ENCODE measurements around the gene CCDC102A. TPM values are rescaled to one million over a fixed set of nuclear protein-coding genes. Genes with fewer than 3 reads are reported as not detected.

Gene CCDC102A
- total RNA-seq, 1 donor from 2014 or later = 5.5 TPM

DNA sequence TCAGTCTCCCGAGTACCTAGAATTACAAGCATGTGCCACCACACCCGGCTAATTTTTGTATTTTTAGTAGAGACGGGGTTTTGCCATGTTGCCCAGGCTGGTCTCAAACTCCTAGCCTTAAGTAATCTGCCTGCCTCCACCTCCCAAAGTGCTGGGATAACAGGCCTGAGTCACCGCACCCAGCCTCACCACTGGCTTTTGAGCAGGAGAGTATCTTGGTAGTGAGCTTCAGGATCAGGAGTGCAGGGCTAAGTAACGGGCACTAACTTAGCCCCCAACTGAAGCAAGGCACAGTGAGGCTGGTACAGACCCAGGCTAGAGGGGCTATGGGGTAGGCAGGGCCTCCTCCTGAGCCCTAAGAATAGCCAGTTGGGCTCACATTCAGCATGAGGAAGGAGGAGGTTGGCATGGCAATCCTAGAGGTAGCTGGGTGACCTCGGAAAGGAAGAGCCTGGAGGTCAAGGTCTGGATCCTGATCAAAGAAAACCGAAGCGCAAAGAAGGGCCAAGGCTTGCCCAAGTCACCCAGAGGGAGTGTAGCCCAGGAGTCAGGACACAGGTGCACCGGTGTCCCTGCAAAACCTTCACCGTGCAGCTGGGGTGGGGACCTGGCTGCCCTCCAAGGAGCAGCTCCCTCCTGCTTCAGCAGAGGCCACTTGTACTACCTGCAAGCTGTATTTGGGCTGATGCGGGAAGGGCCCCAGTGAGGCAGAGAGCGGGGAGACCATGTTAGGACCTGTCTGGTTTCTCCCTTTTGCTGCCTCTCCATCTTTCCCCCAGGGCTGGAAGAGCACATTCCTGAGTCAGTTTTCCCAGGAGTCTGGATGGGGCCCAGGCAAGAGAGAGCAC, 4.8 kb upstream of the CCDC102A start:
- DNase-seq (ENCODE audit: low spot score) = peak; percentile 56
- intact Hi-C loops (cut with DNase I) = no loop called here

DNA sequence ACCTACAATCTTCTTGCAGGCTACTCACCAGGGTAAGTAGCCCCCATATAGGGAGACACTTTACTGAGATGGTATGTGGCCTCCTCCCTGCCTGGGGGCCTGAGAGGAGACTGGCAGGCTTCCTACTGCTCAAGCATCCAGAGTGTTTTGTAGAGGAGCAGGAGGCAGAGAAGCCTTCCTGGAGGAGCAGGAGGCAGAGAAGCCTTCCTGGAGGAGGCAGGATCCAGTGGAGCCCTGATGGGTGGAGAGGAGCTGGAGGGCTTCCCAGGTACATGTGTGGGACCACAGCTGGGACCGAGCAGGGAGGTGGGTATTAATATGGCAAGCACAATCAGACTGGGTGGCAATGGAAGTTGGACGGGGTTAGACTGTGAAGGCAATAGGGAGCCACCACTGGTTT, 4.0 kb upstream of the CCDC102A start:
- DNase-seq (ENCODE audit: low spot score) = peak; percentile 15
- intact Hi-C loops (cut with DNase I) = no loop called here

DNA sequence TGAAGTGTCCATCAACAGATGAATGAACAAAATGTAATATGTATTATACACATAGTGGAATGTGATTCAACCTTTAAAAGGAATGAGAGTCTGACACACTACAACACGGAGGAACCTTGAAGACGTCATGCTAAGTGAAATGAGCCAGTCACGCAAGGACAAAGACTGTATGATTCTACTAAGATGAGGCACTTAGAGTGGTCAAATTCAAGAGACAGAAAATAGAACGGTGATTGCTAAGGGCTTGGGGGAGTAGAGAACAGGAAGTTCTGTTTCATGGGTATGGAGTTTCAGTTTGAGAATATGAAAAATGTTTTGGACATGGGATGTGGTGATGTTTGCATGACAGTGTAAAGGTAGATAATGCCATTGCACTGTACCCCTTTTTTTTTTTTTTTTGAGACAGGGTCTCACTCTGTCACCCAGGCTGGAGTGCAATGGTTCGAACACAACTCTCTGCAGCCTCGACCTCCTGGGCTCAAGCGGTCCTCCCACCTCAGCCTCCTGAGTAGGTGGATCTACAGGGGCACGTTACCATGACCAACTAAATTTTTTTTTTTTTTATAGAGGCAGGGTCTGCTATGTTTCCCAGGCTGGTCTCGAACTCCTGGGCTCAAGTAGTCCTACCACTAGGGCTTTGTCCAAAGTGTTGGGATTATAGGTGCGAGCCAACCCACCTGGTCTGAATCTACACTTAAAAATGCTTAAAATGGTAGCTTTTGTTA, 2.9 kb upstream of the CCDC102A start:
- peak; percentile 12 for DNase-seq (ENCODE audit: low spot score)
- intact Hi-C loops (cut with DNase I) = loop anchor here (5.0 kb wide), 1 partner anchor 77 kb away; the partner anchor contains the start of gene POLR2C

DNA sequence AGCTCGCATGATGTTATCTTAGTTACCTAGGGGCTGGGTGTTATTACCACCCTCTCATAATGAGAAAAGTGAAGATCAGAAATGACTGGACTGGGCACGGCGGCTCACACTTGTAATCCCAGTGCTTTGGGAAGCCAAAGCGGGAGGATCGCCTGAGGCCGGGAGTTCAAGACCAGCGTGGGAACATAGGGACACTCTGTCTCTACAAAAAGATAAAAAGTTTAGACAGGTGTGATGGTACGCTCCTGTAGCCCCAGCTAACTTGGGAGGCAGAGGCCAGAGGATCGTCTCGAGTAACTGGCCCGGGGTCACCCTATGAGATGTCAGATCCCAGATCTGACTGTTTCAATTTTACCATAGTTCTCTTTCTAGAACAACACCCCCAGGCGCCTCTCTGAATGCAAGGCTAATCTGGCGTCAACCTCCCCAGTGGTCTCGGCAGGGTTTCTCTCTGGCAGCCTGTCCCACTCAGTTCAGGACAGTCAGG, 1.9 kb upstream of the CCDC102A start:
- DNase-seq (ENCODE audit: low spot score) = peak; percentile 62
- intact Hi-C loops (cut with DNase I) = loop anchor here (5.0 kb wide), 1 partner anchor 76 kb away; the partner anchor contains the start of gene POLR2C

DNA sequence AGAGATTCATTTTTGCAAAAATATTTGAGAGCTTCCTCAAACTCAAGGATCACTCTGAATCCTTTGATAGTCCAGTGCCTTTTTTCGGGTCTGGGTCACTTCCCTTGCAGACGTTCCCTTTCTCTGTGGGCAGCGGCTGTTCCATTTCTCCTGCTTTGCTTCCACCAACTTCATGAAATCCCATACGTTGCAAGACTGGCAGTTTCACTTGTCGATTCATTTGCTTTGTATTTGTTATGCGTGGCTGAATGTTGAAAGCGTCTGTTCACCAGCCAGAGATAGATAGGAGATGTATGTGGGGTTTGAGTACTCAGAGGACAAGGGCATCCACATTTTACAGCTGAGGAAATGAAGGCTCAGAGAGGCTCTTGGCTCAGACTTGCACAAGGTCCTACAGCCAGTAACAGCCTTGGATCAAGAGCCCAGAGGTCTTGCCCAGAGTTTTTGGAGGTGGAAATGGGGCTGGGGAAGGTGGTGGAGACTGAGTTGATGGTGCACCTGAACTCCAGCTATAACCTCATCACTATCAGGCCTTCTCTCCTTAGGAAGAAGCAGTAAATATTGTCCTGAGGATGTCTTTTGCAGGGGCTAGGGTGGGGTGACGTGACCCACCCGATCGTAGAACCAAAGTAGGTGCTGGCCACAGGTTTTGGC, 1.3 kb upstream of the CCDC102A start:
- intact Hi-C loops (cut with DNase I) = loop anchor here (5.0 kb wide), 1 partner anchor 75 kb away; the partner anchor contains the start of gene POLR2C

DNA sequence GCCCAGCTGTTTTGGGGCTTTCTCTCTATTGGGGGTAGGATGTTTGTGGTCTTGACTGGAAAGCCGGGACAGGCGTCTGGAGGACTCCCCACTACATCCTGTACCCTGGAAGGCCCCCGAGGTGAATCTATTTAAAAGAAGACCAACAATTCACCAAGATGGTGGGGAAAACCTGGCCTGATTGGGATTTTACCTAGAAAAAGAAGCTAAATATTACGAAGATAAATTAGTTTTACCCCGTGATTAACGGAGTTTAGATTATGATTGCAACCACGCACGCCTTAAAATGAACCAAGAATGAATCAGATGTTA, 779 bp upstream of the CCDC102A start:
- no peak for DNase-seq (ENCODE audit: low spot score)
- intact Hi-C loops (cut with DNase I) = loop anchor here (5.0 kb wide), 1 partner anchor 75 kb away; the partner anchor contains the start of gene POLR2C

More for the DNA sequence above, 1.3 kb upstream of the CCDC102A start:
- peak; percentile 47 for DNase-seq (ENCODE audit: low spot score)

DNA sequence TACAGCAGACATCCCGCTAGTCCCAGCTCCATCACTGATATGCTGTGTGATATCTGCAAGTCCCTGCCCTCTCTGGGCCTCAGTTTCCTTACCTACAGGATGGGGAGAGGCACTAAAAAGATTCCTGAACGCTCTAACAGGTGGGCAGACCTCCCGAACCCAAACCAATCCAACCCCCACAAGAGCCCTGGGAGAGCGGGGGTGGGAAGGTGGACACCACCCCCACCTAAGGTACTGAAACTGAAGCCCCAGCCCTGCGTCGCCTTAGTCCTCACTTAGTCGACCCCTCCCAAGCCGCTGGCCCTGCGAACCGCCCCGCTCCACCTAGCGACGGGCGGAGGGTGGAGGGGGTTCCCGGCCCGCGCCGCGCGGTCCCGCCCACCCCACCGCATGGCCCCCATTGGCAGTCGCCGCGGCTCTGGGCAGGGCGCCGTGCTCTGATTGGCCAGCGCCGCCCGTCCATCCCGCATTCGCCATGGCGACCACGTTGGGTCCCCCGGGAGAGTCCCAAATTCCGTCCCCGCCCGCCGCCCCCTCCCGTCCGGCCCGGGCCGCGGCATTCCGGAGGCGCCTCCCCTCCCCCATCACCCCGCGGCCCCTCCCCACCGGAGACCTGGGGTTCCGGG, 578 bp downstream of the CCDC102A start:
- intact Hi-C loops (cut with DNase I) = loop anchor here (5.0 kb wide), 1 partner anchor 73 kb away; the partner anchor contains the start of gene POLR2C
- DNase-seq (ENCODE audit: low spot score) = peak; percentile 96

DNA sequence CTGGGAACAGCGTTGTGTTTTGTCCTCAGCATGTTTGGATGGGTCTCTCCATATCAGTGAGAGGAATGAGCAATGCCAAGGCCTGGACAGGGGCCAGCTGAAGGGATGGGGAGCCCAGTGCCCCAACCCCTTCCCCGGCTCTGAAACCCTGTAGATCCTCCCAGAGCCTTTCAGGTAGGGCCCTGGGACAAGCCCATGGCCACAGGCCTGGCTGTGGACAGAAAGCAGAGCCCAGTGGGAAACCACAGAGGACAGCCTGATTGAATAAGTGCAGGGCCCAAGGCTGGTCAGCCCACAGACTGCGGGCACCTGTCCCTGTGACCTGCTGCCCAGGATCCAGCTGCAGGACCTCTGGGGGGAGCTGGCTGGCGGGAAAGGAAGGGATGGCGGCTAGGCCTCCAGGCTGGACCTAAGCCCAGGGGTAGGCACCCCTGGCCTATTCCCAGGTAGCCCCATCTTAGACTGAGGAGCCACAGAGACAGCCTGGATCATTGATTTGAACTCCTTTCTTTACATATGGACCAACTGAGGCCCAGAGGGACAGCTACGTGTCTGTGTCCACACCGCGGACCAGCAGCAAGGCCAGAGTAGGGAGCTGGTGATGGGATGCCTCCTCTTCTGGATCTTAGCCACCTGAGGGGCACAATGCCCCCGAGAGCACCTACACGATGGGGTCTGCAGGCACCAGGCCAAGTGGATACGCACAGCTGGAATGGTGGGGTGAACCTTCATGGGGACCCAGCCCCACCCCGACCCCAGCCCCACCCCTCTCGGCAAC, 1.3 kb downstream of the CCDC102A start:
- DNase-seq (ENCODE audit: low spot score) = peak; percentile 74
- intact Hi-C loops (cut with DNase I) = loop anchor here (5.0 kb wide), 1 partner anchor 73 kb away; the partner anchor contains the start of gene POLR2C

DNA sequence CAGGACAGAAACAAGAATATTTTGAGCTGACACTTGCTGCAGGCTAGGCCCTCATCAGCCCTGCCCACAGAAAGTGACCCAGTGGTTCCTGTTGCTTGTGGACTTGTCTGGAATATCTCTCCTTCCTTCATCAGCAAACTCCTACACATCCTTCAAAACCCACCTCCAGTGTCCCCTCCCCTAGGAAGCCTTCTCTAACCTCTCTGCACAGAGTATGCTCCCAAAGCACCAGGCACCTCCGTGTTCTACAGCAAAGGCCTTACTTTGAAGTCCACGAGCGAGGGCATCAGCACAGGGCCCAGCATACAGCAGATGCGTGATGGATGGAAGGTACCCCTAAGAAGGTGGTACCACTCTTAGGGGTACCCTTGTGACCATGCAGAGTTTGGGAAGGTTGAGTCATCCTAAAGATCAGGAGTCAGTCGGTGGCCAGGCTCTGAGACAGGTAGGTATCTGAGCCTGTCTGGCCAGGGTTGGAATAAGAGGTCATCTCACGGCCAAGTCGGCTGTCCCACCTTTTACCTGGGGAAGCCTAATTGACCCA, 2.0 kb downstream of the CCDC102A start:
- no peak for DNase-seq (ENCODE audit: low spot score)
- intact Hi-C loops (cut with DNase I) = no loop called here

DNA sequence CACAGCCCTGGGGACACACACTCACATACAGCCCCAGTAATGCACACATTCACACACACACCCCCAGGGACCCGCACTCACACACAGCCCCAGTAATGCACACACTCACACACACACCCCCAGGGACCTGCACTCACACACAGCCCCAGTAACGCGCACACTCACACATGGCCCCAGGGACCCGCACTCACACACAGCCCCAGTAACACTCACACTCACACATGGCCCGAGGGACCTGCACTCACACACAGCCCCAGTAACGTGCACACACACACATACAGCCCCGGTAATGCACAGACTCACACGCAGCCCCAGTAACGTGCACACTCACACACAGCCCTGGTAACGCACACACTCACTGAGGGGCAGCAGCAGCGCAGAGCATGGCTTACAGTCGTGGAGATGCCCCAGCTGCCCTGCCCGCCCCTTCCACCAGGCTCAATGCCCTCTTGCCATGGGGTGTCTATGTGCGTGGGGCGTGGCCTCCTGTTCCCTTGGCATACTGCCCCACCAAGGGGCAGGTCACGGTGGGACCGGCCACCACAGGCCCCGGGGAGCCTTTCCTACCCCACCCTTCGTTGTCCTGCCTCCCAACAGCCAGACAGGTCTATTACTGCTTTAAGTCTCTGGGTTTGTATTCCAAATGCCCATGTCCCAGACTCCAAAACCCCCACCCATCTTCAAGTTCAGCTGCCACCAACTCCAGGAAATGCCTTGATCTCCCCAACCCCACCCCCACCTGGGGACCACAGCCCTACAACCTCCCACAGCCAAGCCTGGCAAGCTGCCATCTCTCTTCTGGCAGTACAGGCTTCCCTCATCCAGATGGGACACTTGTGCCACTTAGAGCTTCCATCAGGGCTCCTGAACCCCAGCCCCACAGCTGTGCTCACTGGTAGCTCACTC, 2.7 kb downstream of the CCDC102A start:
- peak; percentile 74 for DNase-seq (ENCODE audit: low spot score)
- intact Hi-C loops (cut with DNase I) = no loop called here

DNA sequence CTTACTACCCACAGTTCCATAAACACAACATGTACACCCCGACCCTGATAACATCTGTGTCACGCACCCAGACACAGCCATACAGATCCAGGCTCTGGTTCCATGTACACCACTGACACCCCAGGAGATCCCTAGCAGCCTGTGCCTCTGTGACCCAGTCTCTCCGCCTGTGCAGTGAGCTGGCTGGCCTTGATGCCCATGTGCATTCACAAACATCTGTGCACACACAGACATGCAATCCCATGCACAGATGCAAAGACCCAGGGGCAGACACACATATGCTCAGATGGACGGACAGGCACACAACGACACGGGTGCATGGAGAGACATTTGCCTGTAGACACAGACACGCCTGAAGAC, 4.1 kb downstream of the CCDC102A start:
- DNase-seq (ENCODE audit: low spot score) = peak; percentile 61

DNA sequence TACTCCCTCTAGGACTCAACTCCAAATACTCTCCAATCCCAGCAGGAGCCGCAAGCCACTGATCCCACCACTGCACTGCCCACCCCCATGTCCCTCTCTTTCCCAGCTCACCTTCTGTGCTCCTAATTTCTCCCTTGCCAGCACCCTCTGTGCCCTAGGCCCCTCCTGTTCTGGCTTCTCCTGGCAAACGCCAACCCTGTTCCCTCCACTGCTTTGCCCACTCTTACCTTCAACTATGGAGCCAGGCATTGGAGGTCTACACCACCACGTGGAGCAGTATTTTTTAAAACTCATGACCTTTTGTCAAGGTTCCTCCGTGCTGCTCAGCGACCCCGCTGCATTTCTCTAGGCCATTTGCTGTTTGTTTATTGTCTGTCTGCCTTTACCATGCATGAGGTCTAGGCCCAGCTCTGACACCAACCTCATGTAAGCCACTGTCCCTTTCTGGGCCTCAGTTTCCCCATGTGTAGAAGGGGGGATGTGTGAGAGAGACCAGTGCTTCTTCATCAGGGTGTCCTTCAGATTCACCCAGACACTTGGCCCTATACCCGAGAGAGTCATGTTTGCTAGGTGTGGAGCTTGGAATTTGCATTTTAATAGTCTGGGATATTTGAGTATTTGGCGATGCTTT, 4.6 kb downstream of the CCDC102A start:
- intact Hi-C loops (cut with DNase I) = no loop called here
- DNase-seq (ENCODE audit: low spot score) = peak; percentile 29

More for the DNA sequence above, 4.1 kb downstream of the CCDC102A start:
- intact Hi-C loops (cut with DNase I) = no loop called here

DNA sequence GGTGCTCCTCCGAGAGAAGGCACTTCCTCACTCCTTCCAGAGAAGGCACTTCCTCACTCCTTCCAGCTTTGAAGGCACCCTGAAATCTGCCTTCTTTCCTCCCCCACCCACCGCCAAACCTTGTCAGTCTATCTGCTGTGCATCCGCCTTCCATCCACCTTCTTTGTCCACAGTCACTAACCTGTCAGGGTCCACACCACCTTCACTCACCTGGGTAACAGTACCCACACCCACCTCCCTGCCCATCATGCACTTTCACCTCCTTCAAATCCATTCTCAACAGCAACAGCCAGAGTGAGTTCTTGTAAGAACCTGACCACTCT, 5.2 kb downstream of the CCDC102A start:
- peak; percentile 51 for DNase-seq (ENCODE audit: low spot score)
- intact Hi-C loops (cut with DNase I) = no loop called here

DNA sequence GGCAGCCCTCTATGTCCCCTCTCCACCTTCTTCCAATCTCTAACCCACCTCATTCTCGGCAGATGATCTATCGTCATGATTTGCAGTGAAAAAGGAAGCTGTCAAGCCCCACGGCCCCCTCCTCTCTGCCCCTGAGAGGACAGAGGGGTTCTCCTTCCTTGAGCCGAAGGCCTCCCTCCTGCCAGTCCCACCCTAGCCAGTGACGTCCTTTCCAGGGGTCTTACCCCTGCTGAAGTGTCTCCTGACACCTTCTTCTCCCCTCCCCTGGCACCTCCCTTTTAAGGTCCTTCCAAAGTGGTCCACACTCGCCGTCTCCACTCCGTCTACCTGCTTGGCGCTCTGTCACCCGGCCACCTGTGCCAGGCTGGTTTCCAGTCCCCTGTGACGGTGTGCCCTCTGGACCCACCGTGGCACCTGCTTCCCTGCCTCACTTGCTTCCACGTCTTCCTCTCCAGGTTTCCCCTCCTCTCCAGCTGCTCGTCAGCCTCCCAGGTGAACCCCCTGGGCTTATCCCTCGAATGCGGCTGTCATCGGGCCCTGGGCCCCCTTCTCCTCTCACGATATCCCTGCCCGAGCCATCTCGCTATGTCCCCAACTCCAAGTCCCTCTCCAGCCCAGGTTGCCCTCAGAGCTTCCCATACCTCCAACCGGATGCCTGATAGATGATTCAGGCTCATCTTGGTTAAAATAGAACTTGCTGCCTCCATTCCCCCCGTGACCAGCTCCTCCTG, 5.7 kb downstream of the CCDC102A start:
- intact Hi-C loops (cut with DNase I) = no loop called here
- peak; percentile 58 for DNase-seq (ENCODE audit: low spot score)

DNA sequence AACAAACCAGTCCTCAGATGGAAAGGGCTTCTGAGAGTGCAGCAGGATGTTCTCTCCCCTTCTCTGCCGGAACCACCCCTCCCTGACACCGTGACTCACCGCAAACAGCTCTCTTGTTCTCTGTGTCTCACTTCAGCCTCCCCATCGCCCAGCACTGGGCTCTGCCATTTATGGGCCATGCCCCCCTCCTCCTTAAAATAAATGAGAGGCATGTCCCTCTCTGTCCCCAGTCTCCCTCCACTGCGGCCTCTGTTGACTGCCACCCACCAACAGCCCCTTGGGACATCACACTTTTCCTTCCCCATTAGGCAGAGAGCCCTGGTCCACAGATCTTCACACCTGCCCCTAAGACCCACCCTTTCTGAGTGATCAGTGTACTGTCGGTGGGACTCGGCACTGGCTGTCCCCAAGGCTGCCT, 6.3 kb downstream of the CCDC102A start:
- DNase-seq (ENCODE audit: low spot score) = peak; percentile 77
- intact Hi-C loops (cut with DNase I) = no loop called here

DNA sequence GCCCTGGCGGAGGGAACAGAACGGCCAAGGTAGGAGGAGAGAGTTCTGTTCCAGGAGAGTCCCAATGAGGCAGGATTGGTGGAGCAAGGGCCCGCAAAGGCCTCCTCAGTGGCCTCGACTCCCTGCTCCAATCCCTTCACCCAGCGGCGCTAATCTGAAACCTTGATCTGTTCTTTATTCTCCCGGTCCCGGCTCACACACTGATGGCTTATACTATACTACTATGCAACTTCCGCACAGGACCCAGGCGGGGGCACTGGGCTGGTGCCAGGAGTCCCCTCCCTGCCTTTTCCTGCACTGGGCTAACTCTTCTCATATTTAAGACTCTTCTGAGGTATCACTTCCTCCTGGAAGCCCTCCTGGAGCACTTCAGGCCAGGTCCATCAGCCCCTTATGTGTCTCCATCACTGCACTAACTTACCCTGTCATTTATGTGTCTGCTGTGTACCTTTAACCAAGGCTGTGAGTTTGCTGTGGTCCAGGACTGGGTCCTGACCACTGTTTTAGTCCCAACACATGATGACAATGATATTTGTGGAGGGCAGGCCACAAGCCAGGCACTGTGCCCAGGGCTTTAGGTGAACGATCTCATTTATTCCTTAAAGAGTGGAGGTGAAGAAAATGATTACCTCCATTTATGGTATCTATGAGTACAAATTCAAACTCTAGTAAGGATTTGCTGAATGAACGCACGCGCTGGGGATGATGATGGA, 6.8 kb downstream of the CCDC102A start:
- peak; percentile 51 for DNase-seq (ENCODE audit: low spot score)
- intact Hi-C loops (cut with DNase I) = no loop called here

Data from cardiac septum (tissue), 1 donor.